G401.6 (cell line): ENCODE measurements around the gene EVA1C.
A peak's percentile ranks its signal among the peaks of the same experiment; 100 is the strongest.
"Not testable (repeated sequence)": the region's sequence is repeated elsewhere in the genome, so short reads cannot be mapped to it uniquely, and the experiment has no call there.

ENCODE experiments used
- FAIRE-seq: peaks from 2 replicates; lab custom pipeline; 2012; peaks lifted over from hg19 to GRCh38; lab: Jason Lieb, UNC

EVA1C gene

DNA sequence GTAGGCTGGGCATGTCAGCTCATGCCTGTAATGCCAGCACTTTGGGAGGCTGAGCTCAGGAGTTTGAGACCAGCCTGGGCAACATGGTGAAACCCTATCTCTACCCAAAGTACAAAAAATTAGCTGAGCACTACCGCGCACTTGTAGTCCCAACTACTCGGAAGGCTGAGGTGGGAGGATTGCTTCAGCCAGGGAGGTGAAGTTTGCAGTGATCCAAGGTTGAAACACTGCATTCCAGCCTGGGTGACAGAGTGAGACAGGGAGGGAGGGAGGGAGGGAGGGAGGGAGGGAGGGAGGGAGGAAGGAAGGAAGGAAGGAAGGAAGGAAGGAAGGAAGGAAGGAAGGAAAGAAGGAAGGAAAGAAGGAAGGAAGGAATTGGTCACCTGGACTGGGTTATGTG is 119.1 kb downstream of the EVA1C start:
- not testable (repeated sequence) for FAIRE-seq

DNA sequence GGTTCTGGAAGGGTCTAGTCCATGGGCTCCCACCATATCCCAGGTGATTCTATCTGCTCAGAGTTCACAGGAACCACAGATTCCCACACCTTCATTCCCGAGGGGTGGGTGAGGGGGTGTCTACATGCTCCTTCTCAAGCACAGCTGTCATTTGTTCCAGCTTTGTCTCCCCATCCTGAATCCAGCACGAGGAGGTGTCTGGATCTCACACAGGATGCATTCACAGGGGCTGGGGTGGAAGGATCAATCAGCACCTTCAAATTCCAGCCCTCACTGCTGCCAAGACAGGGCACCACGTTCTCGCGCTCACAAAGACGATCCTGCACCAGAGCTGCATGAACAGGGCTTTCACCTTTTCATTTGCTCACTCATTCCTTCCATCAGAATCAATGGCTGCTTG is 120.1 kb downstream of the EVA1C start:
- no peak for FAIRE-seq

DNA sequence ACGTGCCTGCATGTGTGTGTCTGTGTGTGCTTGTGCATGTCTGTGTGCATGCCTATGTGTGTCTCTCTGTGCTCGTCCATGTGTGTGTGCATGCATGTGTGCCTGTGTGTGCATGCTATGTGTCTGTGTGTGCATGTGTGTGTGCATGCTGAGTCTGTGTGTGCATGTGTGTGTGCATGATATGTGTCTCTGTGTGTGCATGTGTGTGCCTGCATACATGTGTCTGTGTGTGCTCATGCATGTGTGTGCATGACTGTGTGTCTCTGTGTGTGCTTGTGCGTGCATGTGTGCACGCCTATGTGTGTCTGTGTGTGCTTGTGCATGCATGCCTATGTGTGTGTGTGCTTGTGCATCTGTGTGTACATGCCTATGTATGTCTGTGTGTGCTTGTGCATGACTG is 120.5 kb downstream of the EVA1C start:
- FAIRE-seq = no peak

DNA sequence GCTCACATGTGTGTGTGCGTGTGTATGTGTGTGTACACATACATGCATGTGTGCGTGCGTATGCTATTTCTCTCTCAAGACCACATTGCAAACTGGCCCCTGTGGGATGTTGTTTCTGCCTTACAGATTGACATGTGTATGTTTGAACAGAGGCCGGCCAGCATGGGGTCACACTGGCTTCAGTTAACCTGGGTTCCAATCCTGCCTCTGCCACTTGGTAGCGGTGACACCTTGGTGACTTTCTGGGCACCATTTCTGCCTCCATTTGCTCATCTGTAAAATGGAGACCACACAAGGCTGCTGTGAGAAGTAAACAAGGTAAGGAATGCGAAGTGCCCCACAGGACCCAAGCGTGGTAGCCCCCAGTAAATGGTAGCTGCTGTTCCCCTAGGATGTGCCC is 121.1 kb downstream of the EVA1C start:
- FAIRE-seq = no peak

DNA sequence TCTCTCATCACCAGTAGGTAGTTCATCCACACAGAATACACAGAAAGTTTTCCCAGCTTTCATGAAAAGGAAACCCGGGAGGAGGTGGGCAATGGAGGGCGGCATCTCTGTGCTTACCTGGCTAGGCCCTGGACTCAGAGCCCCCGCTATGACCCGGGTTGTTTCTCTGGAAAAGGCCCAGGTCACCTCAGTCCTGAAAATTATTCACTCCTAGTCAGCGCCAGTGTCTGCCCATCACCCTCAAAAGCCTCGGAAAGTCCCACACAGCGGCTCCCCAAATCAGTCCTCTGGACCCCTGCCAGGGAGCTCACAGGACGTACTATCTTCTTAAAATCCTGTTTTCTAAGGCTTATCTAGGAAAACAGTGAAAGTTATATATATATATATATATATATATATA is 121.6 kb downstream of the EVA1C start:
- no peak for FAIRE-seq

DNA sequence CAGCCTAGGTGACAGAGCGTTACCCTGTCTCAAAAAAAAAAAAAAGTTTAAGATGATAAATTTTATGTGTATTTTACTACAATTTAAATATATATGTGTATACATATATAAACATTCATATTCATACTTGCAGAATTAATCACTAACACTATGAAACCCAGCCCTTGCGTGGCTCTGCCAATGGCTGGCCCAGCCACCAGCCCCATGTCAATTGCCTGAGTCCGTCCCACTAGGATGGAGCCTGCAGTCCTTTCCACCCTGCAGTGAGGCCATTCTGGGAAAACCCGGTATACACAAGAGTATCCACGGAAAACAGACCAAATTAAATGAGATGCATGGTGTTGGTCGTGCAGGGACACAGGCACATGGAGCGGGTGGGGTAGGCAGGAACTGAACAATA is 123.1 kb downstream of the EVA1C start:
- FAIRE-seq = no peak

DNA sequence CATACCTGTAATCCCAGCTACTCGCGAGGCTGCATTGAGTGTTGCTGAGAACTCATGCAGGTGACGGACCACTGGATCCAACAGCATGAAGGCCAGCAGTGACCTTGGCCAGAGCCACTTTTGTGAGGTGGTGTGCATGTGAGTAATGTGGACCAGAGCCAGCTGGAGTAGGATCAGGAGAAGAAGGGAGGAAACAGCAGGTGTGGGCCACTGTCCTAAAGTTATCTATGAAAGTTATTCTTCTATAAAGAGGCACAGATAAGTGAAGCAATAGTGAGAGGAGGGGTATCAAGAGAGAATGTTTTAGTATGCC is 125.0 kb downstream of the EVA1C start:
- no peak for FAIRE-seq

DNA sequence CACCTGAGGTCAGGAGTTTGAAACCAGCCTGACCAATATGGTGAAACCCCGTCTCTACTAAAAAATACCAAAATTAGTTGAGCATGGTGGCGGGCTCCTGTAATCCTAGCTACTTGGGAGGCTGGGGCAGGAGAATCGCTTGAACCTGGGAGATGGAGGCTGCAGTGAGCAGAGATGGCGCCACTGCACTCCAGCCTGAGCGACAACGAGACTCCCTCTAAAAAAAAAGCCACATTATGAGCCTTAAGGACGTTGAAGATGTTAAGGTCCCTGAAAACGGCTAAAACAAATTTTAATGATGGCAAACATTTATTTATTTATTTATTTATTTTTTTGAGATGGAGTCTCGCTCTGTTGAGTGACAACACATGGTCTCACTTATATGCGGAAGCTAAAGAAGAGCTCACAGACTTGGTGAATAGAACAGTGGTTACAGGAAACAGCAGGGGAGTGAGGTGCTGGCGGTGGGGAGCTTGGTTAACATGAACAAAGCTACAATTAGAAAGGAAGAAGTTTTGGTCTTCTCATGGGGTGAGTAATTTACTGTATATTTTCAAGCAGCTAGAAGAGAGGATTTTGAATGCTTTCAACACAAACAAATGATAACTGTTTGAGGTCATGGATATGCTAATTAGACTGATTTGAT is 125.8 kb downstream of the EVA1C start:
- FAIRE-seq = no peak

DNA sequence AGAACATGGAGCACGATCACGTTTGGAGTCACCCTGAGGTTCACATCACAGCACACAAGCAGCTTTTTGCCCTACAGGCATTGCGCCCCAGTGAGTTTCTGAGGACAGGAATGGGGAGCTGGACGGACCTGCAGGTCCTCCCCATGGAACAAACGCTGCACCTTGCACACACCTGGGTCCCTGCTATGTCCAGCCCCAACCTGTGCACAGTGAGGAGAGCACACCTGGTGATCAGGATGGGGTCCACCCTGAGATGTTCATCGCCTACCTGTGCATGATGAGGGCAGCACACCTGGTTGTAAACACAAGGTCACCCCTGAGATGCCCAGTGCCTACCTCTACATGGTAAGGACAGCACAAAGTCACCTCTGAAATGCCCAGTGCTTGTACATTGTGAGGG is 126.9 kb downstream of the EVA1C start:
- no peak for FAIRE-seq

DNA sequence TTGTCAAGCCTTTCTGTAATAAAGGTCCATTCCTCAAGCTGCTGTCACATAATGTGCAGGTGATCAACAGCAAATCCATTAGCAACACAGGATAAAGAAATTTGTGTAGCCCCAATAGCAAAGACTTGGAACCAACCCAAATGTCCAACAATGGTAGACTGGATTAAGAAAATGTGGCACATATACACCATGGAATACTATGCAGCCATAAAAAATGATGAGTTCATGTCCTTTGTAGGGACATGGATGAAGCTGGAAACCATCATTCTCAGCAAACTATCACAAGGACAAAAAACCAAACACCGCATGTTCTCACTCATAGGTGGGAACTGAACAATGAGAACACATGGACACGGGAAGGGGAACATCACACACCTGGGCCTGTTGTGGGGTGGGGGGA is 130.6 kb downstream of the EVA1C start:
- not testable (repeated sequence) for FAIRE-seq

DNA sequence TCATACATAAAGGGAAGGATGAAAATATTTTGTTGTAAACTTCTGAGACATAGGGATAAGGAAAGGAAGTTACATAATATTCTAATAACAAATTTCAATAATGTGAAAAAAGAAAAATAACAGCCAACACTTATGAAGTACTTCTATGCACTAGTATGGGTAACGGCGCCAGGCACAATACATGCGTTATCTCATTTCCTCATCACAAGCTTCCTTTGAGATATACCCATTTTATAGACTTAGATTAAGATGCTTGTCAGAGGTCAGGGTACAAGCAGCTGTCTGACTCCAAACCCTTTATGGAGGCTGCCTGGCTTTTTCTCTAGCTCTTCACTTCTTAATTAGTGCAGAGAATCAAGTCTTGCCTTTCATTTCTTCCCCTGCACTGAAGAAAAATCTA is 131.5 kb downstream of the EVA1C start:
- no peak for FAIRE-seq

DNA sequence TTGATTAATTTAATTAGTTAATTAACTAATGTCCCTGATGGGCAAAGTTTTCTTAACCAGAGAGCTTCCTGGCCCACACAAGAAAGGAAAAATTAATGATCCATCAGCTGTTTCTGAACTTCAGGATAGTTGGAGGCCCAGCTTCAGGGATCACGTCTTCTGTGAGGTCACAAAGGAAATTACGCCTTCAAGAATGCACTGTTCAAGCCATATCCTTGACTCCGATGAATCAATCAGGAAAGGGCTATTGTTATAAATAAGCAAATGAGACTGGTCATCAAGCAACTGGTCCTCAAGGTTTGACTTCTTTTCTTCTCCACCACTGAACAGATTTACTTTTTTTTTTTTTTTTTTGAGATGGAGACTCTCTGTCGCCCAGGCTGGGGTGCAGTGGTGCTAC is 132.2 kb downstream of the EVA1C start:
- FAIRE-seq = no peak

DNA sequence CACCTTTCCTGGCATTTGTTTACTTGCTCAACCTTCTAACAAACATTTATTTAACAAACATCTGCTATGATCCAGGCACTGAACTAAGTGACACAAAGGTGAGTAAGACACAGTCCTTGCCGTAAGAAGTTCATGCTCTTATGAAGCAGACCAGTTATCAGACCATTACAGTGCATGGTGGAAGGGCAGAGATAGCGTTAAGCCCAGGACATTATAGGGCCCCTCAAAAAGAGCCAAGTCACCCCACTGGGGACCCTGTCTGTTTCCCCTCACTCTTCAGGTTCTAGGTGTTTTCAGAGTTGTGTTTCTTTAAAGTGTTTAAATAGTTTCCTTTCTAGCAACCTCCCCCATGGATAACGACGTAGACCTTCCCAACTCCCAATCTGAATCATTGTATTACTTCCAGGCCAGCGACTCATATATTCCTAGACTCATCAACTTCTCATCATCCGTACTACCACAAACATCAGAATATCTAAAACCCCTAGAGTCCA is 133.5 kb downstream of the EVA1C start:
- no peak for FAIRE-seq

DNA sequence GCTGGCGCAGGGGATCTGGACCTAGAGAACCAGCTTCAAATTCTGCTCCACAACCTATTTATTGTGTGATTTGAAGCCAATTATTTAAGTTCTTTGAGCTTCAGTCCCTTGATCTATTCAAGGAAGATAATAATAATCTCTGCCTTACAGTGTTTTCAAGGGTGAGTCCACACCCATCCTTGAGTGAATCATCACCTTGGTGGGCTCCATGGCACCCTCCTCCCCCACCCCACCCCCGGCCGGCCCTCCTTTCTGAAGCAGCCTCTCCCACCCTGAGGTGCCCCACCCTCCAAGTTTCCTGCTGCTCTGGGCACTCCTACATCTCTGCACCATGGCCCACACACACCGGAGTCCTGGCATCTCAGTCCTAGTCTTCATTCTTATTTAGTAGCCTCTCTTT is 134.5 kb downstream of the EVA1C start:
- no peak for FAIRE-seq

DNA sequence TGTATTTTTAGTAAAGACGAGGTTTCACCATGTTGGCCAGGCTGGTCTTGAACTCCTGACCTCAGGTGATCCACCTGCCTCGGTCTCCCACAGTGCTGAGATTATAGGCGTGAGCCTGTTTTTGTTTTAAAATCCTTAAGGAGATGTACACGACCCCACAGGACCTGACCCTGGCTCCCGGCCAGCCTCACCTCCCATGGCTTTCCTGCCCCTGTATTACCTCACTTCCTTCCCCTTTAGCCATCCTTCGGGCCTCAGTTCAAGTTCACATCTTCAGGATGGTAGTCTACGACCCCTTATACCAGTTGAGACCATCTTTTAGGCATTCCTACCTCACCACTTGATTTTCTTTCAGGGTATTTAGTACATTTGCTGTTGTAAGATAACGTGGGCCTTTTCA is 136.5 kb downstream of the EVA1C start:
- FAIRE-seq = no peak

DNA sequence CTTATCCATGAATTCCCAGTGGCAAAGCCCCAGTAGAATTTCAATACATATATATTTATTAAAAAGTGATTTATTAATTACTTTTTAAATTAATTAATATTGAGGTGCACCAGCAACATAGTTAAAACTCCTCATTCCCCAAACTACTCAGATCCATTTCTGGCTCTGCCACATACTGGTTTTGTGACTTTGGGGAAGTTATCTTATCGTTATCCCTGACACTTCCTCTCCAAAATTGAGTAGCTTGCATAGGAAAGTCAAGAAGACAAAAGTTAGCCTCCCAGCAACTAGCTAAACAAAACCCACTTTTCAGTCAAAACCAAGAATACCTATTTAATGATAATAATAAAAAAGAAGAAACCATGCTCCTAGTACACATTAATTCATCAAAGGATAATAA is 136.9 kb downstream of the EVA1C start:
- no peak for FAIRE-seq

DNA sequence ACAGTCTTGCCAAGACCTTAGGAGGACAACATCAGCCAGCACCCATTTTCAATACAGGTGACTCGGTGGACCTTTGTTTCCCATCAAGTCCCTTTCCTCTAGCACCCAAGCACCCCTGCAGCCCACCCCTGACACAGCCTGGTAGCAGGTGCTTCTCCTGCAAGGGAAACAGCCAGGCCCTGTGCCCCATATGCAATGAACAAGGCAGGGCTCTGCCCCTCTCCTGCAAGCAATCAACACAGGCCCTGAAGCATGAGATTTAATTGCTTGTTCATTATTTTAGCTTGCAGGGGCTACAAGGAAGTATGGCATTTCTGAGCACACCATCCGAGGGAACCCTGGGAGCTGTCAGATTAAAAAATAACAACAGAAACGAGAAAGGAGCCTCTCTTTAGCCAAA is 137.4 kb downstream of the EVA1C start:
- FAIRE-seq = no peak

DNA sequence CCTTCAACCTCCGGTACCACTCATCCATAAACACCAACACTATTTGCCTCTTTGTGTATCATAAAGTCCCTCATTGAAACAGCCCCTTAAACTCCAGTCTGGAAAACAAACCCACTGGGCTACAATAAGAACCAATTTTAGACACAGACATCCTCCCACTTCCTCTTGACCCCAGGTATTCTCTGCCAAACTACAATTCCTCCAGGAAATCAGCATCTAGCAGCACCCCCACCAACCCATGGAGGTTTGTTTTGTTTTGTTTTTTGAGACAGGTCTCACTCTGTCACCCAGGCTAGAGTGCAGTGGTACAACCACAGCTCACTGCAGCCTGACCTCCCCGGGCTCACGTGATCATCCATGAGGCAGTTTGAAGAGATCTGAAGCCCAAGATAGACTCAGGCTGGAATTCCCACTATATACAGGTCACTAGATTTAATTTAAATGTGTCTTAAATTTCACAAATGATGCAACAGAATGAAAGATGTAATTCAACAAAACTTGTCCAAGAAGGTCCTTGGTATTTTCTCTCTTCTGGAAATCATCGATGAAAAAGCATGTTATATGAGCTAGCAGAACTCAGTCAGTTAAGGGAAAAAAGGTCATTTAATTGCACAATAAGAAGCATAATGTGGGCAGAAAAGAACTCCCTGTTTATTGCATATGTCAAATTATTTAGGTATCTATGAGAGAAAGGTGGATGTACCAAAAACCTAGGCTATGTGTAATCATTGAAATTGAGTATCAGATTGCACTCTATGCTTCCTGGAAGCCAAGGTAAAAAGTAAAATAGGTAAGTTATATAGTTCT is 142.5 kb downstream of the EVA1C start:
- no peak for FAIRE-seq

DNA sequence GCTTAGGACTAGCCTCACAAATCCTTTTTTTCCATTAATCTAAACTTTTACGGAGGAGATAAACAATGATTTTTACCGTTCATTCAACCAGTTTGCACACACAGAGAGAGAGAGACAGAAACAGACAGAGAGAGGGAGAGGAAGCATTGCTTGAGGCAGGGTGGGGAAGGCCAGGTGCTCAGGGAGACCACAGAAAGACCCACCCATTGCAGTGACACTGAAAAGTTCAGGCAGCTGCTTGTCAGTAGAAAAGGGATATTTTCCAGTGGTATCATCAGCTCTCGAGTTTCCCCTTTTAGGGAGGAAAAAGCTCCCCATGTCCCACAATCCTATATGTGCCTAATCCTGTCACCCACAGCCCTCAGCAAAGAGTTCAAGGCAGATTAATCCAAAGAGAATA is 145.6 kb downstream of the EVA1C start:
- no peak for FAIRE-seq

DNA sequence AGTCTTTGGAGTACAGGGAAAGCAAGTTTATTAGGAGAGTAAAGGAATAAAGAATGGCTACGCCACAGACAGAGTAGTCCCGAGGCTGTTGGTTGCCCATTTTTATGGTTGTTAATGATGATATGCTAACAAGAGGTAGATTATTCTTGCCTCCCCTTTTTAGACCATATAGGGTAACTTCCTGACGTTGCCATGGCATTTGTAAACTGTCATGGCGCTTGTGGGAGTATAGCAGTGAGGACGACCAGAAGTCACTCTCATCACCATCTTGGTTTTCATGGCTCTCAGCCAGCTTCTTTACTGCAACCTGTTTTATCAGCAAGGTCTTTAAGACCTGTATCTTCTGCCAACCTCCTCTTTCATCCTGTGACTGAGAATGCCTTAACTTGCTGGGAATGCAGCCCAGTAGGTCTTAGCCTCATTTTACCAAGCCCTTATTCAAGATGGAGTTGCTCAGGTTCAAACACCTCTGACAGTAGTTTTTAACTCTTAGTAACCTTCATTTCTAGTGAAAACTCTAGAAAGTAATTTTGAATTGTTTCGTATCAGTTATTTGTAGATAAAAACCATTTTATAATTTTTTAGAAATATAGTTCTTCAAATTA is 146.6 kb downstream of the EVA1C start:
- peak; percentile 93 for FAIRE-seq

DNA sequence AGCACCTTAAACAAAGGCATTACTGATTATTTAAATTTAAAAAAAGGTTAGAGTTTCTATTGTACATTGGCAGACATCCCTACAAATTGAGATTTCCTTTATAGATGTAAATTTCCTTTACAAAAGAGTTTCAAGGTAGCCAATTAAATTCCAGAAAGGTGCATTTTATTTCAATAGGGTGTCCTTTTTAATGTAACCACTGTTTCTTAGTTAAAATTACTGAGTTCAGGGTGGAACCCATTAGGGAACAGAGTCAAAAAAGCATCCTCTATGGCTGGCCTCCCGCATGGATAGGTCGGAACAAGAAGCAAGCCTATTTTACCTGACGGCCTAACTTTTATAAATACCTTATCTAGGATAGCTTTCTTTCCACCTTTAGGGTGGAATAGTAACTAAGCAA is 148.4 kb downstream of the EVA1C start:
- FAIRE-seq = no peak

DNA sequence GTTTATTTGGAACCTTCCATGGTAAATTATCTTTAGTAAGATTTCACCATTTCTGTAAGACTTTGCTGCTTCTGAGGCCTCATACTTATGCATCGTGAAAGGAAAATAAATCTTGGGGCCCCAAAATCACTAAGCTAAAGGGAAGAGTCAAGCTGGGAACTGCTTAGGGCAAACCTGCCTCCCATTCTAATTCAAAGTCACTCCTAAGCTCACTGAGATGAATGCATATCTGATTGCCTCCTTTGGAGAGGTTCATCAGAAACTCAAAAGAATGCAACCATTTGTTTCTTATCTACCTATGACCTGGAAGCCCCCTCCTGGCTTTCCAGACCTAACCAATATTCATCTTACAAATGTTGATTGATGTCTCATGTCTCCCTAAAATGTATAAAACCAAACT is 149.0 kb downstream of the EVA1C start:
- not testable (repeated sequence) for FAIRE-seq

DNA sequence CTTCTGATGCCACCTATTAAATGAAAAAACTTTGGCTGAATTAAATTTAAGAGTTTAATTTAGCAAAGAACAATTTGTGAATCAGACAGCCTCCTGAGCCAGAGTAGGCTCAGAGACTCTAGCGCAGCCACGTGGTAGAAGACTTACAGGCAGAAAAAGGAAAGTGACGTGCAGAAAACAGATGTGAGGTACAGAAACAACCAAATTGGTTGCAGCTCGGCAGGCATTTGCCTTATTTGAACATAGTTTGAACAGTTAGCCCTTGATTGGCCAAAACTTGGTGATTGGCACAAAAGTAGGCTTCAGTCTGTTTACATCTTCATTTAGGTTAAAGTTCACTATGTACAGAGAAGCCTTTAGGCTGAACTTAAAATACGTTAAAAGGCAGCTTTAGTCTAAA is 149.9 kb downstream of the EVA1C start:
- FAIRE-seq = no peak

DNA sequence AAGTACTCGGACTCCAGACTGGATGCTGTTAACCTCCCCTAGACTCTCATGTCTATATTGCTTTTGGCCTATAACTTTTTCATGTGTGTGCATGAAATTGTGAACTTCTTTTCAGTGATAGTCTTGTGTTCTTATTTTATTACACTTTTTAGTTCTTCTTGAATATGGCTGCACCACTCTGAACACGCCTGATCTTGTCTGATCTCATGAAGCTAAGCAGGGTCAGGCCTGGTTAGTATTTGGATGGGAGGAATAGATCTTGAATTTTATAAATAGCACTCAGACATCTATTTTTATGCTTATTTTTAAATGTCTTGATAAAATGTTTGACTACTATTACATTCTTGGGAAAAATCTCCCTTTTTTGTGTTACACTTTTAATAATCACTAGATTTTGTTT is 150.4 kb downstream of the EVA1C start:
- no peak for FAIRE-seq
